Measurements from ENCODE around the gene SEMA4A.

SEMA4A gene

GRCh38 chr1:156126630-156127534 lies 26.5 kb upstream of the SEMA4A start:
- peak; percentile 69 for DNase-seq (ENCODE audit: extremely low spot score)
- POLR2A ChIA-PET: interaction anchor here (0.6 to 17.9 kb wide), 11 partner anchors 8 to 591 kb away, joined by 3 to 266 read pairs (median 6); partner anchors contain the start of genes LMNA and PMF1
- CTCF ChIA-PET: interaction anchor here (0.6 to 27.7 kb wide), 10 partner anchors 9 to 154 kb away, joined by 3 to 1172 read pairs (median 8); partner anchors contain the start of genes LMNA, MEX3A and SLC25A44
- no peak for TF ChIP-seq CTCF (IDR thresholded peaks at IDR 0.05; ENCODE audit: control extremely low read depth, extremely low read depth, low read depth, missing control alignments)

- no peak for DNase-seq (ENCODE audit: extremely low spot score)
- no peak for TF ChIP-seq CTCF (IDR thresholded peaks at IDR 0.05; ENCODE audit: control extremely low read depth, extremely low read depth, low read depth, missing control alignments)
- ChIA-PET POLR2A (interaction anchor here (0.6 to 17.9 kb wide), 7 partner anchors 10 to 189 kb away, joined by 3 to 266 read pairs (median 5); partner anchors contain the start of gene LMNA), CTCF (interaction anchor here (0.8 to 27.7 kb wide), 18 partner anchors 8 to 231 kb away, joined by 3 to 1172 read pairs (median 7); partner anchors contain the start of genes LMNA, MEX3A and SLC25A44)
Observed at GRCh38 chr1:156128308-156128653, 25.1 kb upstream of the SEMA4A start.

GRCh38 chr1:156128654-156129597 lies 24.5 kb upstream of the SEMA4A start:
- no peak for DNase-seq (ENCODE audit: extremely low spot score)
- ChIA-PET POLR2A (interaction anchor here (0.6 to 17.9 kb wide), 8 partner anchors 8 to 35 kb away, joined by 3 to 266 read pairs (median 5); partner anchors contain the start of gene LMNA), CTCF (interaction anchor here (0.8 to 27.7 kb wide), 27 partner anchors 8 to 231 kb away, joined by 3 to 1172 read pairs (median 6); partner anchors contain the start of genes ARHGEF2, LMNA, MEX3A and SLC25A44)
- TF ChIP-seq CTCF (IDR thresholded peaks at IDR 0.05; ENCODE audit: control extremely low read depth, extremely low read depth, low read depth, missing control alignments): no peak

DNA sequence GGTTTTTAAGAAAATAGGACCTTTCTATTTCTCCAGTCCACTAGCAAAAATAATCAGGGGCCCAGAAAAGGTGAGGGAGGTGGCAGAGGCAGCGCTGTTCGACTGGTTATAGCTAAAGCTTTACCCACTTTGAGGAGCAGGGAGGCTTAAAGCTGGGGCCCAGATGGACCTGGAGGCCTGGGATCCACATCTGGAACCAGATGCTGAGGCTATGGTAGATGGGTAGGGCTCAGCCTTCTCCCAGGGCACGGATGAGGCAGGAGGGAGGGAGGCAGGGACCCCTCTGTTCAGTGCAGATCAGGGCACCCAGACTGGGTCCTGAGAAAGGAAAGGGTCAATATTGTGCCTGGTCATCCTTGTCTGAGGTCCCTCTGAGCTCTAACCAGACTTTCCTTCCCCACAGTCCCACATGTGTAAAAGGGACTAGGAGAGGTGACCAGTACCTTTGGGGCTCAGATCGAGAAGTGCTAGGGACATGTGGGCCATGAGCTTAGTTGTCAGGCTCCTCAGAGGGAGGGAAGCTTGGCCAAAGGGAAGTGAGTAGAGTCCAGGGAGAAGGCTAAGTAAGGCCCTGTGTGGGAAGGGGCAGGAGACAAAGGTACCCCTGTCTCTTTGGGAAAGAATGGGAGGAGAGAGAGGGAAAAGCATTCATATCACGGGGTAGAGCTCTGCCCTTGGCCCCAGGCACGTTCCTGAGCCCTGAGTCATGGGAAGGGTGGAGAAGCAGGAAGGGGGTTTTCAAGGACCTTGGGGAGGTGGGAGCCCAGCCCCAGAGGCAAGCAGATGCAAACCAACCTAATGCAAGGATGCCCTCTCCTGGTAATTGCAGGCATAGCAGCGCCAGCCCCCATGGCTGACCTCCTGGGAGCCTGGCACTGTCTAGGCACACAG lies 23.5 kb upstream of the SEMA4A start:
- ChIA-PET POLR2A (interaction anchor here (0.6 to 17.9 kb wide), 4 partner anchors 13 to 36 kb away, joined by 5 to 266 read pairs (median 9); partner anchors contain the start of gene LMNA), CTCF (interaction anchor here (0.7 to 27.7 kb wide), 29 partner anchors 7 to 289 kb away, joined by 3 to 1172 read pairs (median 5); partner anchors contain the start of genes ARHGEF2, LMNA, MEX3A and PMF1)
- TF ChIP-seq CTCF (IDR thresholded peaks at IDR 0.05; ENCODE audit: control extremely low read depth, extremely low read depth, low read depth, missing control alignments): peak; percentile 96
- peak; percentile 77 for DNase-seq (ENCODE audit: extremely low spot score)

- POLR2A ChIA-PET: interaction anchor here (2.6 to 17.9 kb wide), 2 partner anchors 16 to 29 kb away, joined by 13 to 266 read pairs; partner anchors contain the start of gene LMNA
- no peak for TF ChIP-seq CTCF (IDR thresholded peaks at IDR 0.05; ENCODE audit: control extremely low read depth, extremely low read depth, low read depth, missing control alignments)
- CTCF ChIA-PET: interaction anchor here (0.6 to 27.7 kb wide), 17 partner anchors 11 to 289 kb away, joined by 3 to 1172 read pairs (median 8); partner anchors contain the start of genes LMNA, MEX3A and PMF1
- no peak for DNase-seq (ENCODE audit: extremely low spot score)
Observed at GRCh38 chr1:156130578-156130942, 22.8 kb upstream of the SEMA4A start.
